ENCODE measurements around the gene PAGE2.

GRCh38 chrX:55107262-55107661 is 18.4 kb downstream of the PAGE2 start:
- TF ChIP-seq CTCF (IDR thresholded peaks at IDR 0.05): no peak
- no peak for TF ChIP-seq POLR2A (IDR thresholded peaks at IDR 0.05)
